GM18909 (cell line): ENCODE results near the gene FHL1.
"Not testable (repeated sequence)": the region's sequence is repeated elsewhere in the genome, so short reads cannot be mapped to it uniquely, and the experiment has no call there.

ENCODE experiments used
- ATAC-seq: cut with Tn5 transposase; IDR thresholded peaks from one replicate; pipeline ENCODE4 v1.9.1; 2021; ENCODE audit warnings: mild to moderate bottlenecking; ENCODE audit not compliant: unreplicated experiment, poor library complexity

FHL1 gene

DNA sequence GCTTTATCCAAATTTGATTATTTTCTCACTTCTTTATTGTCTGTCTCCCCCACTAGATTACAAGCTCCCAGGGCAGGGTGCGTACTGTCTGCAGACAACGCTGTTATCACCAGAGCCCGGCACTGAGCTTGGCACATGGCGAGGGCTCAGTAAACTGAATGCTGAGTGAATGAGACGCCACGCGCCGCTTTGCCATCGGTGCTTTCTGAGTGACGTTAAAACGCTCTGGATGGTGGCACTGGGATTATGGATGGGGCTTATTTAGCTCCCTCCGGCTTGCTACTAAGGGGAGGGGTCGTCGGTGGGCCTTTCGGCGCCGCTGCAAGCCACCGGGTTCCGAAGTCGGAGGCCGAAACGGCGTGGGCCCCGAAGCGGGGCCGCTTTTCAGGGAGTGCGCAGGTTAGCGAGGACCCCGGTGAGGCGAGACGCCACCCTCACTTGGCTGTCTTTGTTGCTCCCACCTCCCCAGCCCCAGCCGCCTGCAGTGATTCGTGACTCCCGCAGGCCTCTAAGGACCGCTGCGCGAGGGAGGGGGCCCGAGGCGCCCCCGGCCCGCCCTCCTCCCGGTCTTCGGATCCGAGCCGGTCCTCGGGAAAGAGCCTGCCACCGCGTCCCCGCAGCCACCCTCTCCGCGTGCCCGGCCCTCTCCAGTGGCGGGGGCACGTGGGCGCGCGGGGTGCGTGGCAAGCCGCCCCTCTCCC is 569 bp upstream of the FHL1 start:
- ATAC-seq, result no peak

DNA sequence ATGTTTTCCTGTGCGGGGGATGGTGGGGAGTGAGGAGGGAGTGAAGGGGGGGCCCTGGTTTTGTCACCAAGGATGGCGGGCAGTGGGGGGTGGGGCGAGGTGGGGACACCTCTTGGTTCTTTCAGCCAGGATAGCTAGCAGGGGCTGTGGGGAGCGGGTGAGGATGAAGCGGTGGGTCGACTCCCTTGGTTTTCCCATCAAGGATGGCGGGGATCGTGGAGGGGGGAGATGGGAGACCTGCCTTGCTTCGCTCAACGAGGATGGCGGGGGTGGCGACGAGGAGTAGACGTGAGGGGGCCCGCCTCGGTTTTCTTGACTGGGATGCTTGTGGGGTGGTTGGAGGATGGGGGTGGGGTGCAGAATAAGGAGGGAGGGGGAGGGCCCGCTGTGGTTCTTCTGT is 643 bp downstream of the FHL1 start:
- no peak for ATAC-seq

DNA sequence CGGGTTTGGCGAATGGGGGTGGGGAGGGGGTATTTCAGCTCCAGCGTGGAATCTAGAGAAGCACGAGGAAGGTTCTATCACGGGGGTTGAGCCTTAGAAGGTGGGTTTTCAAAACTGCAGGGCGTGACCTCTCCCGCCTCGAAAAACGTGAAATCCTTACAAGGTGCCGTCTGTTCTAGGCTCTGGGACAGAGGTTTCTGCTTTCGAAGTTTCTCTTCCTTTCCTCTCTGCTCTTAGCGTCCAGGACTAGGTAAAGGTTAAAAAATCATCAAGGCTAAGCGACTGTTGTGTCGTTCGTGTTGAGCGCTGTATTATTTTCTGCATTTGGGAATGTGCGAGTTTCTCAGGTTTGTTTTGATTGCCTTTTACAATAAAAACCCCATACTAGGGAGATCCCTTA is 1.1 kb downstream of the FHL1 start:
- no peak for ATAC-seq

DNA sequence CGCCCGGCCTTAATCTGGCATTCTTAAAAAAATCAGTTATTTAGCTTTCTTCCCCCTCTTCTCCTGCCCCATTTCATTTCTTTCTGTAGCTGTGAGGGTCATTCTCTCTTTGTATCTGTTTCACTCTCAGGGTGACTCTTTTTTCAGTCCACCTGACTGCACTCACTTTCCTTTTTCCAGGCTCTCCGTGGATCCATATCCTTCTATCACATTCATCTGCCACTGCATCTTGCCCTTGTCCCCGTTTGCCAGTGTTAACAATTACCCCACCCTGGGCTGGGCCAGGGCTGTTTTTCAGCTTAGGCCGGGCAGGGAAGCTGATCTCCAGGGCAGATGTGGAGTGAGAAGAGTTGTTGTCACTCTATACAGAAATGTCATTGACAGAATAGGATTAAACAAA is 7.7 kb downstream of the FHL1 start:
- ATAC-seq, result no peak

DNA sequence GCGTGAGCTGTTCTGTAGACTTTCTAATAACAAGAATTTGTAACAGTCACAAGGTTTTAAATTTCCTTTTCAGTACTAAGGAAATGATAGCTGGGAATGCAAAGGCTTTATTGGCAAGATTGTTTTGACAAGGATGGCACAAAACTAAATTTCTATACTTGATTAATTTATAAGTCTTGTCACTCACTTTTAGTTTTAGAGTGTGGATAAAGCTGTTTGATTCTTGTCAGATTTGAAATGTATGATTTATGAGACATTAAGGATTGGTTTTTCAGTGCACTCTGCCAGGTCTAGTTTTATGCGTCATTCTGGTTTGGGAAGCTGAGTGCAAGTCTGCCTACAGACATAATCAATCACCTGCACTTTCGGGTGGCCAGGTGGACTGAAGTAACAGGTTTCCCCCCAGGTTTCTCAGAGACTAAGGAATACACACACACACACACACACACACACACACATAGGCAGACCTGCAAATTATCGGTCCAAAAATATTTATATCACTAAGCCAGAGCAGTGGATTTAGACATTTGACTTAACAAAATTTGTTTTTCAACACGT is 9.3 kb downstream of the FHL1 start:
- ATAC-seq, result no peak

DNA sequence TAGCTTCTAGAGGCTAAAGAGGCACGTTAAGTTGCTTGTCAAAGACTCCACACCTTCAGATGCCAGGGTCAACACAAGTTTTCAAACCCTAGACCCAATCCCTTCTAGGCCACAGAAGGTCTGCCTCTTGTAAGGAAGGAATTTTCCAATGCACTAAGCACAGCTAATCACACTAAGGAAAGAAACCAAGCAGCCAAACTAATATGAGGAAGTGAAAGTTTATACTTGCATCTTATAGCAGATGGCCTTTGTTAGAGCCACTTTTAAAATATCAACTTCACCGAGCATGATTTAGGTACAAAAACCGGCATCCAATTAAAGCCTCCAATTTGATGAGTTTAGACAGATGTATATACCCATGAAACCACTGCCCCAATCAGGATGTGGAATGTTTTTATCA is 9.9 kb downstream of the FHL1 start:
- no peak for ATAC-seq

DNA sequence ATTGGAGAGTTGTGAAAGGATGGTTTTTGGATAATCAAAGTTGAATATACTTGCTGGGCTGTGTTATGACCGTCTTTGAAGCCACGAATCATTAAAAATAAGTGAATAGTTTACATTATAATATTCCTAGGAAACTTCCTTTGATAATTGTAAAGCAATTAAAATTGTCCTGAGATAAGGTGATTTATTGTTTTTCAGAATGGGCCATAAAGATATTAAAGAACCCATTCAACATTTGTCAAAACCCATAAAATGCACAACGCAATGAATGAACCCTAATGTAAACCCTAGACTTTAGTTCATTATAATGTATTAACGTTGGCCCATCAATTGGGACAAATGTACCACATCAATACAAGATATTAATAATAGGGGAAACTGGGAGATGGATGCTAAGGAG is 11.4 kb downstream of the FHL1 start:
- ATAC-seq, result no peak

DNA sequence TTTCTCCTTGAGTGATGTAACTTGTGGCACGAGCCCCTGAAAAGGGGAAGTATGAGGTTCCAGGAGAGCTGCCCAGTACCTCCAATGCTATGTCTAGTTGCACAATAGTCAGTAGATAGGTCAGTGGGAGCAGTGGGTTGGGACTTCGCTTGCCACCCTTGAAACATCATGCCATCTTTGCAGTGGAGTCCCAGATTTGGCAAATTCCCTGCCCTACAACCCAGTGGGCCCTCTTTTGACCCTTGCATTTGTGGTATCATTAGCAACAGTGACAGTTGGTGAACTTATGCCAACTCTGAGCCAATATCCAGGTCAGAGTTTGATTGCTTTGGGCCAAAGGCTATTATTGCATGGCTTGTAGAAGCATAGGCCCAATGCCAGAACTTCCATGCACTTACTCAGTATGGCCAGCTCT is 12.3 kb downstream of the FHL1 start:
- ATAC-seq, result no peak

DNA sequence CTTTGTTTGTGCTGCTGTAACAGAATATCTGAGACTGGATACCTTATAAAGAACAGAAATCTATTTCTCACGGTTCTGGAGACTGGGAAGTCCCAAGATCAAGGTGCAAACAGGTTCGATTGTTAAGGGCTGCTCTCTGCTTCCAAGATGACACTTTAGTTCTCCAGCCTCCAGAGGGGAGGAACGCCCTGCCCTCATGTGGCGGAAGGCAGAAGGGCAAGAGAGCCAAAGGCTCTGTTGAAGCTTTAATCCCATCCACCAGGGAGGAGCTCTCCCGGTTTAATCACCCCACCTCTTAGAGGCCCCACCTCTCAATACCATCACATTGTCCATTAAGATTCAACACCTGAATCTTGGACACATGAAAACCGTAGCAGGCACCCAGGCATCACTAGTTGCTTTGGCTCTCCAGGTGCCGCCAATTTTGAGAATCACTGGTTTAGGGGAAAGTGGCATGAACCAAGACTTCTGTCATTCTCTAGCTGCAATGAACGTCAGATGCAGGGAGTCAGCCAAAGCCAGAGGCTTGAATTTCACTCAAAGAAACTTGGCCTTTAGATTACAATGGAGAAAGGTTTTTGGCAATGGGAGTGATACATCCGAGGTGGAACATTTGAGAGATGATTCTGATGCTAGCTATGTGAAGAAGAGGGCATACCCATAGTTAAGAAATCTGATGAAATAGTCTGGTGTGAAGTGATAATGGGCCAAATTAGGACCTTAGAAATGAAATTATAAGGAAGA is 15.7 kb downstream of the FHL1 start:
- ATAC-seq, result peak; percentile 72

DNA sequence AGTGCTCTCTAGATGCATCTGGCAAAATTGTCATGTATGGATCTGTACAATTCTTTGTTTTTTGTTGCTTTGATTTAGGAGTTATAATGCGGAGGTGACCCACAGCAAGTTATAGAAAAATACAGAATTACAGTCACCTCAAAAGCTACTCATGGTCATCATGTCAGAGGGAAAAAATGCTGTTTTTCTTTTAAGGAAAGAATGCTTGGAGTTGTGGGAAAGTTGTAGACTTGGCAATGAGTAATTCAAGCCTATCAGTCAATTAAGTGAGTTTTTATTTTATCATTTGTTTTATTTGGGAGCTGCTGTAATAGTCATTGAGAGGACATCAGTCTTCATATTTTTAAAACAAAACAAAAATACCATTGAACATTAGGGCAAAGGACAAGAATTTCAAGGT is 16.4 kb downstream of the FHL1 start:
- ATAC-seq, result no peak

DNA sequence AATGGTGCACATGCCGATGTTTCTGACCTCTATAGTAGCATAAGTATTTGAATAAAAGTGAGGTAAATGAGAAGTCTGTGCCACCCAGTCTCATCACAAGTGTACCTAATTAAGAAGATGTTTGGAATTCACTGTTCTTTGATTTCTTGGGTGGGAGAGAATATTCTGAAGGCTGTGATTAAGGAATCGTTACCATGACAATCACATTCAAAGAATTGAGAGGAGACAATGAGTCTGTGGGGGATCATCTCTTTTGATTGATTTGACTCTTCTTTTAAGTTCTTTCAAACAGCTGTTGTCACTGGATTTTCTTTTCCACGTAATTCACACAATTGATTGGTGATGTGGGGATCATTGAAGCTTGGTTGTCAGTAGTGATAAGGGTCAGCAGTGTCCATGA is 18.1 kb downstream of the FHL1 start:
- no peak for ATAC-seq

DNA sequence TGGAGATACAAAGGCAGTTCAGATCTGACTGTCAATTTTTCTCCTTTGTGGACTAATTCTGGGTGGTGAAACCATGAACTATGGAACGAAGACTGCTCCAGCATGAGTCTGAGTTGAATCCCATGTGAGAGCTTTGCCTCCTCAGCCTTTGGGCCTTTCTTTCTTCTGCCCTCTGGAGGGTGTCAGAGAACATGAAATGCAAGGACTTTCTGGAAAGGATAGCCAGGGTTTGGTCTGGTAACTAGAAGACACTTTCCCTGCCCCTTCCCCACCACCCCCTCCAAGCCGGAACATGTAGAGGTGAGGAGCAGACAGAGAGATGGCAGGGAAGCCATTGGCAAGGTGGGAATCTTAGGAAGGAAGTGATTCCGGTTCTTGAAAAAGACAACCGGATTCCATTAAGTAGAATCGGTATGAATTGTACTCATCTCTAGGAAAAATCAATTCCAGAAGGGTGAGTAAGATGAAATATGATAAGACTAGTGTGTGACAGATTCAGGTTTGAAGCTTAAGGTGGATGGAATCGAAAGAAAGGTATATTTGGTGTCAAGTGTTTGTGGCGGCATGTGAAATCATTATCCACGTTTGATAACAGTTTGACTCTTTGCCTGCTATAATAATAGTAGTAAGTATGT is 19.0 kb downstream of the FHL1 start:
- no peak for ATAC-seq

DNA sequence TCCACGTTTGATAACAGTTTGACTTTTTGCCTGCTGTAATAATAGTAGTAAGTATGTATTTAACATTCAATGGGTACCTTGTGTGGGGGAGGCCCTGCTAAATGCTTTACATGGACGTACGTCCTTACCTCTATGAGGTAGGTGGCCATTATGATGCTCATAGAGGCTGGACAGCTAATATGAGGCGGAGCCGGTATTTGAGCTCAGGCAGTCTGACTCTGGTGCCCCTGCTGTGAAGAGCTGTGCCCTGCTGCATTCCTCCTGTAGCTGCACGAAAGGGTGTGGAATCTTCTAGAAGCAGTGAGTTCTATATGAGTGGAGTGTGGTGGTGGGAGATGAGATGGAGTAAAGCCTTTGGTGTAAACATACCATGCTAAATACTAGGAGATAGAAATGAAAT is 20.7 kb downstream of the FHL1 start:
- ATAC-seq, result not testable (repeated sequence)

DNA sequence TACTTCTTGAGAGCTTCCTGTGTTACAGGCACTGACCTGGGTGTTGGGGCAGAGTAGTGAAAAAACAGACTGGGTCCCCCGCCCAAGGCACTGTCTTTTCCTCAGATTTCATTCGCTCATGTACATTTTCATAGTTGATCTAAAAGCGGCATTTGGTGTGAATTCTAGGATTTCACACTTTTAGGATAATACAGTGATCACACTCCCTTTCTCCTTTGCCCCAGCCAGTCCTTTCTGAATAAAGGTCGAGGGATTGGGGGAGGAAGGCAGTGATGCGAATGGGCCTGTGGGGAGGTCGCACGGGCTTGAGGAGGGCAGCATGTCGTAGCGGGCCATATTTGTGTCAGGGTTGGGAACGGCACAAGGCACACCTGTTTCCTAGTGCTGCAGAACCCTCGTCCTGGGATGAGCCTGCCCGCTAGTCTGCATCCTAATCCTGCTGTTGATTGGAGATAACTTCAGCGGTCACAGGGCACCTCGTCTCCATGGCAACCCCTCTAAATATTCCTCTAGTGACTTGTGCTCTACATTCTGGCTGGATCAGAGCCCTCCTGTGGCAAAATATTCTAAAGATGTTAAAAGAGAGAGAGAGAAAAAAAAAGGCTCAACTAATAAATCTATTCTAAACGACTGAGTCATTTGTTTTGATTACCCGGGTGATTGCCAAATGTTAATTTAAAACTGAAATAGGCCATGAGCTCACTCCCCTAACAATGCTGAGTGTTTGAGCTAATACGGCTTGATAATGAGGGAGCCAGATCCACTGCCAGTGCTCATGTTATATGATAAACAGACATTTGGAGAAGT is 21.8 kb downstream of the FHL1 start:
- ATAC-seq, result no peak

DNA sequence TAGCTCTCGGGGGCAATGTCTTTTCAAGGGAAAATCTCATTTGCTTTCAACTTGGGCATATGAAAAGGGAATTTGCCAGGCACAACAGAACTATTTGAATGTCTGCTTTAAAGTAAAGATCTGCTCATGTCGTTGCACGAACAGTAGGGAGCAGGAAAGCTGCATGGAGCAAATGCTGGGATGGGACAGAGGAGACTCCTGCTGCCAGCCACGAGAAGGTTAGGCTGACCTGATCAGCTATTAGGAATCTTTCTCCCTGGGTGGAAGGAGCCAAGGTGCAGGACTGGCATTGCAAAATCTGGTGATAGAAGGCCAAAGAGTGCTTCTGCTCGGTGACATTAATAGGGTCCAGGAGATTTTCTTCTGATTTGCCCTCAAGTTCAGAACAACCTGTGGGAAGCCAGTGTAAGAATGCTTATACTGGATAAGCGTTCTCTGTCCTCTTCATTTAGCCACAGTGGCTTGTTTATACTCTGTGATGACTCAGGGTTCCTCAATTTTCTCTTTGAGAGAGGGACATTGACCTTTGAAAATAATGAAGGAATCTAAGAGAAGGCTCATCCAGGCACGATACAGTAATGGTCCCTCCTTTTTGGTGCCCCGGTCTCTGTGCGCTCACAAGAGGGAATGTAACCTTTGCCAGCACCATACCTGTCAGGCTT is 22.9 kb downstream of the FHL1 start:
- no peak for ATAC-seq

DNA sequence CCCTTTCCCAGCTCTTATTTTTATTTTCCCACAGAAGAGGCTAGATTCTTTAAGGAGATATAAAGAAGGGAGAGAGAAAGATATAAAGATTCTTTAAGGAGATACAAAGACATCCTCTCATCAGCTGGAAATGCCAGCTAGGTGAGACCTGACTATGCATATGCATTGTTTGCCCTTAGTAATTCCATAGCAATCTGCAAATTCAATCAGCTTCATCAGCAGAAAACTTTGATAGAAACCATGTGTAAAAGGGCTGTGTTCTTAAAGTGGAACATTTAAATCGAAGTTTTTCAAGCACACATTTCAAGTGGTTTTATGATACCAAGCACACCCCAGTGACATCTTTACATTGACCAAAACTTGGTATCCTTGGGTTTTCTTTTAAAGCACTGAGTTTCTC is 24.1 kb downstream of the FHL1 start:
- ATAC-seq, result no peak

DNA sequence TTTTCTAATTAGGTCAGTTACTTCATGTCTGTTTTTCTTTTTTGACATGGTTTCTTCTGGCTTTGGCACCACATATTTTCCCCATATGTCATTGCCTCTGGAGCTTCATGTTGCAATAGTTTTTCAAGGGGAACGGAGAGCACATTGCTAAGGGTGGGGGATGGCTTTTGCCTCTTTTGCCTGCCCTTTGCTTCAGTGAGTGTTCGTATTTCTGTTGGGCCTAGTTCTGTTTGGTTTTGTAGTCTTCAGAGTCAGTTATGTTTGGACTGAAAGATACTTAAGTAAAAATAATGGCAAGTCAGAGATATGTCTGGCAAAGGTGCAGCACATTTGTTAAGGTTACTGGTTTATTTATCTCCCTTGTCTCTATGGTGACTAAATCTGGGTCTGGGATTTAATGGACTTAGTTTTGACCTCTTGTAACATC is 29.1 kb downstream of the FHL1 start:
- ATAC-seq, result no peak

DNA sequence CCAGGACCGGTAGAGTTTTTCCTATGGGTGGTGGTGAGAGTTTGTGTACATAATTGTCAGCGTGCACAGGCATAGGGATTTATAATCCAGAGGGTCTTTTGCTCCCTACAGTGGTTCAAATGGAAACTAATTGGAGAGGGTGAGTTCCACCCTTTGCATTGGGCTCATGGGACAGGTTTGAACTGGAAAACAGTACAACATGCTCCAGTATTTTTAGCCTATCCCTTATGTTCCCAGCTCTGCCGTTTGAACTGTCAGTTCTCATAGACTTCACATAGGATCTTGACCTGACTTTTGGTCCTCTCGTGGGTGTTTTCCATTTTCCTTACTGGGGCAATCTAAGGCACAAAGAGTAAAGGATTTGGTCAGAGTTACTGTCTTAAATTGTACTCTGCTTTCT is 31.8 kb downstream of the FHL1 start:
- no peak for ATAC-seq

DNA sequence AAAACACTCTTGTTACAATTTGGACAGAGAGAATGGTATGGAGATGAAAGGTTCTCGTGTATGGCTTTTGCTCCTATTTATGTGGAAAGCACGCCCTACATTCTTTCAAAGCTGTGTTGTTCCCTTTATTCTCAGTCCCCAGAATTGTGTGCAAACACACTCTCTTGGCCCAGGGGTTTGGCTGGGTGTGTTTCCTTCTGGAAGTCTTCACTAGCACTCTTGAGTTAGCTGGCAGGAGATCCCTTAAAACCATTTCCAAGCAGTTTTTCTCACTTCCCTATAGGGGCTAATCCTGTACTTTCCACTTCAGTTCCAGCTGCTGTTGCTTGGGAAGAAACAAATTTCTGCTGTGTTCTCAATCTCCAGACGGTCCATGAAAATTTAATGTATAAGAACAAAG is 35.1 kb downstream of the FHL1 start:
- ATAC-seq, result no peak

DNA sequence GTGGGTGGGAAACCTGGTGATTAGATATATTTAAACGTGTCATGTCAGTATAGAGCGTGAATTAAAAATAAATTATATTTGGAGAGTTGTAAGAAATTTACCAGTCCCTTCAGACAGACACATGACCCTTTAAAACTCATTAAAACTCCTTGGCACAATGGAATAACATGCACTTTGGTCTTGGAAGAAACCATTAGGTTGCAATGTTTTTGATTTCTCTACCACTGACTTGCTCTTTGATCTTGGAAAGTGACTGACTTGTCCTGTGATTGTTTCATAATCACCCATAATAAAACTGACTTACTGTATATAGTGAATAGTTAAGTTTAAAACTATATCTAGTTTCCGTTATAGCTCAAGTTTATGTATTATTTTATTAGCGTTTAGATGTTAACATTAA is 35.8 kb downstream of the FHL1 start:
- ATAC-seq, result no peak
